ENCODE measurements around the gene GPC2. TPM values are rescaled to one million over a fixed set of nuclear protein-coding genes. Genes with fewer than 3 reads are reported as not detected.
A peak's percentile ranks its signal among the peaks of the same experiment; 100 is the strongest.
"Not testable (repeated sequence)": the region's sequence is repeated elsewhere in the genome, so short reads cannot be mapped to it uniquely, and the experiment has no call there.

The GPC2 gene
- polyA plus RNA-seq, 2 of the 4 experiments (the other 2 are of a cell fraction), result 1.1 to 2.9 TPM

DNA sequence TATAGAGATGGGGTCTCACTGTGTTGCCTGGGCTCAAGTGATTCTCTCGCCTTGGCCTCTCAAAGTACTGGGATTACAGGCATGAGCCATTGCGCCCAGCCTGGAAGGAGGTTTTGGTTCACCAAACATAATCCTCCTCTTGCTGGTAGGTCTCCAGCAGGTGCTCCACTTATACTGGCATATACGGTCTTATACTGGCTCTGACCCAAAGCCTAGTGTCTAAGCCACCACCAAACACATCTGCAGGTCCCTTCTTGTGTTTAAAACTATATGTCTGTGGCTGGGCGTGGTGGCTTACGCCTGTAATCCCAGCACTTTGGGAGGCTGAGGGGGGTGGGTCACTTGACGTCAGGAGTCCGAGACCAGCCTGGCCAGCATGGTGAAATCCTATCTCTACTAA is 45.1 kb downstream of the GPC2 start:
- POLR2A ChIA-PET, result interaction anchor here (0.8 to 2.1 kb wide), 2 partner anchors 16 to 37 kb away, joined by 3 to 16 read pairs; partner anchors contain the start of gene LAMTOR4
- H3K4me2 ChIP-seq, result peak overlapping the region; percentile 28; the same call in 2 of the 3 replicates
- ATAC-seq, result peak in 1 of 2 experiments; percentile 1; a peak in 1 of 6 replicates

DNA sequence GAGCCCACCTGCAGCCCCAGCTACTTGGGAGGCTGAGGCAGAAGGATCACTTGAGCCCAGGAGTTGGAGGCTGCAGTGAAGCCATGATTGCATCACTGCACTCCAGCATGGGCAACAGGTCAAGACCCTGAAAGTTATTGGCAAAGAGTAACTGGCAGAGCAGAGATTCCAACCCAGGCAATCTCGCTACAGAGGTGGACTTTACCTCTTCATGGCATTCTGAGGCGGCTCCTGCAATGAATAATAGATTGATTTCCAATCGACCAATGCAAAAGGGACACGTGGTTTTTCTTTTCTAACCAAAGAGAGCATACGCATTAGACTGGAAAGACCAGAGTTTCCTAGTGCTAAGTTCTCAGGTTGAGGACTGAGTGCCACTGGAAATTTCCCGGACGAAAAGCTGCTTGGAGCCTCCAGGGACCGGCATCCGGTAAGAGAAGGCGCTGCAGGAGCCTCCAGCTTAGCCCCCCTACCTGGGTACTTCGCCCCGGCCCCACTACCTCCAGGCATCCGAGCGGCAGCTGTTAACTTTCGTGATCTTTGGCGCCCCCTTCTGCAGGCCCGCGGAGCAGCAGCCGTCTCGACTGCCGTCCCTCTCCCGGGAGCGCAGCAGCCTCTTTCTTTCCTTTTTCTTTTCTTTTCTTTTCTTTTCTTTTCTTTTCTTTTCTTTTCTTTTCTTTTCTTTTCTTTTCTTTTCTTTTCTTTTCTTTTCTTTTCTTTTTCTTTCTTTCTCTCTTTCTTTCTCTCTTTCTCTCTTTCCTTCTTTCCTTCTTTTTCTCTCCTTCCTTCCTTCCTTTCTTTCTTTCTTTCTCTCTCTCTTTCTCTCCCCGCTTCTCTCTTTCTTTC is 46.4 kb downstream of the GPC2 start:
- peak overlapping the region; percentile 68 for H3K4me2 ChIP-seq
- FAIRE-seq (no peak), ATAC-seq (peak; percentile 28 to 41; a peak in 3 of 6 replicates), DNase-seq (ENCODE audit: low read depth in 1 of 2, low spot score in 1 of 2) (peak; percentile 63 to 74)
- 11% methylated on average over 24 of the region's 24 CpGs for WGBS (ENCODE audit: missing lambda C conversion rate)
- H3K9me3 ChIP-seq, result no peaks in the 10 kb centered on the region
- no peak overlapping the region for H3K4me3 ChIP-seq
- TF ChIP-seq, protein P1, sequence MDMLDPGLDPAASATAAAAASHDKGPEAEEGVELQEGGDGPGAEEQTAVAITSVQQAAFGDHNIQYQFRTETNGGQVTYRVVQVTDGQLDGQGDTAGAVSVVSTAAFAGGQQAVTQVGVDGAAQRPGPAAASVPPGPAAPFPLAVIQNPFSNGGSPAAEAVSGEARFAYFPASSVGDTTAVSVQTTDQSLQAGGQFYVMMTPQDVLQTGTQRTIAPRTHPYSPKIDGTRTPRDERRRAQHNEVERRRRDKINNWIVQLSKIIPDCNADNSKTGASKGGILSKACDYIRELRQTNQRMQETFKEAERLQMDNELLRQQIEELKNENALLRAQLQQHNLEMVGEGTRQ (IDR thresholded peaks at IDR 0.05), result 0 out of 2 replicates have a peak, but pooled peaks have one; percentile 17
- TF ChIP-seq HOXA7 (CRISPR knock-in tag; IDR thresholded peaks at IDR 0.05) (no peak), FOXS1 (CRISPR knock-in tag; IDR thresholded peaks at IDR 0.05) (no peak), KDM5A (IDR thresholded peaks at IDR 0.05) (no peak), SMC3 (IDR thresholded peaks at IDR 0.05) (peak; percentile 39), RAD21 (conservative IDR thresholded peaks at IDR 0.05 in 1 of 2, IDR thresholded peaks at IDR 0.05 in 1 of 2) (peak; percentile 71 to 72), CHD2 (IDR thresholded peaks at IDR 0.05; ENCODE audit: low read length, partially characterized antibody) (no peak), CEBPB (IDR thresholded peaks at IDR 0.05) (0 out of 4 replicates have a peak, but pooled peaks of 1 of the 2 experiments have one; percentile 43)
- TF ChIP-seq, protein P2, sequence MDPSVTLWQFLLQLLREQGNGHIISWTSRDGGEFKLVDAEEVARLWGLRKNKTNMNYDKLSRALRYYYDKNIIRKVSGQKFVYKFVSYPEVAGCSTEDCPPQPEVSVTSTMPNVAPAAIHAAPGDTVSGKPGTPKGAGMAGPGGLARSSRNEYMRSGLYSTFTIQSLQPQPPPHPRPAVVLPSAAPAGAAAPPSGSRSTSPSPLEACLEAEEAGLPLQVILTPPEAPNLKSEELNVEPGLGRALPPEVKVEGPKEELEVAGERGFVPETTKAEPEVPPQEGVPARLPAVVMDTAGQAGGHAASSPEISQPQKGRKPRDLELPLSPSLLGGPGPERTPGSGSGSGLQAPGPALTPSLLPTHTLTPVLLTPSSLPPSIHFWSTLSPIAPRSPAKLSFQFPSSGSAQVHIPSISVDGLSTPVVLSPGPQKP (IDR thresholded peaks at IDR 0.05; ENCODE audit: low read depth, low read length), result no peak
- TF ChIP-seq, protein P3, sequence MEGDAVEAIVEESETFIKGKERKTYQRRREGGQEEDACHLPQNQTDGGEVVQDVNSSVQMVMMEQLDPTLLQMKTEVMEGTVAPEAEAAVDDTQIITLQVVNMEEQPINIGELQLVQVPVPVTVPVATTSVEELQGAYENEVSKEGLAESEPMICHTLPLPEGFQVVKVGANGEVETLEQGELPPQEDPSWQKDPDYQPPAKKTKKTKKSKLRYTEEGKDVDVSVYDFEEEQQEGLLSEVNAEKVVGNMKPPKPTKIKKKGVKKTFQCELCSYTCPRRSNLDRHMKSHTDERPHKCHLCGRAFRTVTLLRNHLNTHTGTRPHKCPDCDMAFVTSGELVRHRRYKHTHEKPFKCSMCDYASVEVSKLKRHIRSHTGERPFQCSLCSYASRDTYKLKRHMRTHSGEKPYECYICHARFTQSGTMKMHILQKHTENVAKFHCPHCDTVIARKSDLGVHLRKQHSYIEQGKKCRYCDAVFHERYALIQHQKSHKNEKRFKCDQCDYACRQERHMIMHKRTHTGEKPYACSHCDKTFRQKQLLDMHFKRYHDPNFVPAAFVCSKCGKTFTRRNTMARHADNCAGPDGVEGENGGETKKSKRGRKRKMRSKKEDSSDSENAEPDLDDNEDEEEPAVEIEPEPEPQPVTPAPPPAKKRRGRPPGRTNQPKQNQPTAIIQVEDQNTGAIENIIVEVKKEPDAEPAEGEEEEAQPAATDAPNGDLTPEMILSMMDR (IDR thresholded peaks at IDR 0.05), result peak; percentile 80
- ChIA-PET POLR2A (interaction anchor here (0.7 to 3.4 kb wide), 3 partner anchors 18 to 656 kb away, joined by 3 to 8 read pairs (median 4); partner anchors contain the start of genes AP4M1, LAMTOR4 and MCM7), CTCF (interaction anchor here (0.5 to 13.2 kb wide), 27 partner anchors 9 to 1219 kb away, joined by 3 to 245 read pairs (median 3); partner anchors contain the start of genes AP4M1, CNPY4, LAMTOR4 and MCM7)
- H3K27ac ChIP-seq, result peak overlapping the region in 1 of 2 experiments; percentile 63; a peak in 4 of 6 replicates
- peaks cover 15% of the 10 kb centered on the region for H3K4me1 ChIP-seq

More for the DNA sequence above, 45.1 kb downstream of the GPC2 start:
- FAIRE-seq, result no peak
- no peak for TF ChIP-seq HDAC2 (IDR thresholded peaks at IDR 0.05)
- TF ChIP-seq FOSL2 (IDR thresholded peaks at IDR 0.05), result no peak
- TF ChIP-seq FOSL2 (CRISPR knock-in tag; IDR thresholded peaks at IDR 0.05), result no peak
- TF ChIP-seq, protein P4, sequence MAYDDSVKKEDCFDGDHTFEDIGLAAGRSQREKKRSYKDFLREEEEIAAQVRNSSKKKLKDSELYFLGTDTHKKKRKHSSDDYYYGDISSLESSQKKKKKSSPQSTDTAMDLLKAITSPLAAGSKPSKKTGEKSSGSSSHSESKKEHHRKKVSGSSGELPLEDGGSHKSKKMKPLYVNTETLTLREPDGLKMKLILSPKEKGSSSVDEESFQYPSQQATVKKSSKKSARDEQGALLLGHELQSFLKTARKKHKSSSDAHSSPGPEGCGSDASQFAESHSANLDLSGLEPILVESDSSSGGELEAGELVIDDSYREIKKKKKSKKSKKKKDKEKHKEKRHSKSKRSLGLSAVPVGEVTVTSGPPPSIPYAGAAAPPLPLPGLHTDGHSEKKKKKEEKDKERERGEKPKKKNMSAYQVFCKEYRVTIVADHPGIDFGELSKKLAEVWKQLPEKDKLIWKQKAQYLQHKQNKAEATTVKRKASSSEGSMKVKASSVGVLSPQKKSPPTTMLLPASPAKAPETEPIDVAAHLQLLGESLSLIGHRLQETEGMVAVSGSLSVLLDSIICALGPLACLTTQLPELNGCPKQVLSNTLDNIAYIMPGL (CRISPR knock-in tag; IDR thresholded peaks at IDR 0.05; ENCODE audit: borderline replicate concordance), result no peak
- no peak for TF ChIP-seq RFX5 (IDR thresholded peaks at IDR 0.05)
- TF ChIP-seq, protein P5, sequence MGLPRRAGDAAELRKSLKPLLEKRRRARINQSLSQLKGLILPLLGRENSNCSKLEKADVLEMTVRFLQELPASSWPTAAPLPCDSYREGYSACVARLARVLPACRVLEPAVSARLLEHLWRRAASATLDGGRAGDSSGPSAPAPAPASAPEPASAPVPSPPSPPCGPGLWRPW (IDR thresholded peaks at IDR 0.05), result no peak
- no peak for TF ChIP-seq CEBPB (IDR thresholded peaks at IDR 0.05)
- Histone ChIP-seq H3K4me3 (no peak overlapping the region), H3K27ac (no peak overlapping the region), H3K9me3 (no peaks in the 10 kb centered on the region), H3K4me1 (peaks cover 14% of the 10 kb centered on the region; the same call in 1 of the 3 replicates)
- 49% methylated on average over 7 of the region's 7 CpGs for WGBS (ENCODE audit: missing lambda C conversion rate)
- no peak for DNase-seq (ENCODE audit: low read depth in 1 of 2, low spot score in 1 of 2)
- CTCF ChIA-PET, result interaction anchor here (0.6 to 13.2 kb wide), 36 partner anchors 10 to 318 kb away, joined by 3 to 245 read pairs (median 8); partner anchors contain the start of genes AP4M1, CNPY4, GPC2 and LAMTOR4

DNA sequence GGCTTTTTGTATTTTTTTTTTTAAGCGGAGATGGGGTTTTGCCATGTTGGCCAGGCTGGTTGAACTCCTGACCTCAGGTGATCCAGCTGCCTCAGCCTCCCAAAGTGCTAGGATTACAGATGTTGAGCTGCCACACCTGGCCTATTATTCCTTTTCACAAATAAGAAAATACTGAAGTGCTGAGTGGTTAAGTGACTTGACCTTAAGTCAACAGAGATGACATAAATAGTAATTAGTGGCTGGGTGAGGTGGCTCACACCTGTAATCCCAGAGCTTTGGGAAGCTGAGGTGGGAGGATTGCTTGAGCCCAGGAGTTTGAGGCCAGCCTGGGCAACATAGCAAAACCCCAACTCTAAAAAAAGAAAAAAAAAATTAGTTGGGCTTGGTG is 47.0 kb downstream of the GPC2 start:
- not testable (repeated sequence) for ATAC-seq; FAIRE-seq; H3K27ac ChIP-seq; DNase-seq (ENCODE audit: low read depth in 1 of 2, low spot score in 1 of 2); H3K9me3 ChIP-seq; H3K4me2 ChIP-seq; H3K4me3 ChIP-seq
- ChIA-PET POLR2A (interaction anchor here (3.4 kb wide), 1 partner anchor 29 kb away, joined by 8 read pairs; the partner anchor contains the start of genes AP4M1 and MCM7), CTCF (interaction anchor here (0.6 to 13.2 kb wide), 19 partner anchors 8 to 1218 kb away, joined by 3 to 245 read pairs (median 4); partner anchors contain the start of genes AP4M1, CNPY4, LAMTOR4 and MCM7)
- H3K4me1 ChIP-seq, result peaks cover 21% of the 10 kb centered on the region
- 75% methylated on average over 1 of the region's 1 CpG for WGBS (ENCODE audit: missing lambda C conversion rate)
